Measurements from ENCODE around the gene SDK2.

DNA sequence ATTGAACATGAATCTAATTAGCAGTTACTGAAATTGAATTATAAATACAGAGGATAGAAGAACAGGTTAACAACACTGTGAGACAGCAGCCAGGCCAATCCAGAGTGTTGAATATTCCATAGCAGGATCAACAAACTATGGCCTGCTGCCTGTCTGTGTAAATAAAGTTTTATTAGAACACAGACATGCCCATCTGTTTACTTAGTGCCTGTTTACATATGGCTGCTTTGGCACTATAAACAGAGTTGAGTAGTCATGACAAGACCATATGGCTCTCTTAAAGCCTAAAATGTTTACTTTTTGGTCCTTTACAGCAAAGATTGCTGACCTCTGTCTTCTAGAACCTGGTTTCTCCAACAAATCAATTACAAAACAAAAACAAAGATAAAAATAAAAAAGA is 217.0 kb downstream of the SDK2 start:
- TF ChIP-seq, protein P1, sequence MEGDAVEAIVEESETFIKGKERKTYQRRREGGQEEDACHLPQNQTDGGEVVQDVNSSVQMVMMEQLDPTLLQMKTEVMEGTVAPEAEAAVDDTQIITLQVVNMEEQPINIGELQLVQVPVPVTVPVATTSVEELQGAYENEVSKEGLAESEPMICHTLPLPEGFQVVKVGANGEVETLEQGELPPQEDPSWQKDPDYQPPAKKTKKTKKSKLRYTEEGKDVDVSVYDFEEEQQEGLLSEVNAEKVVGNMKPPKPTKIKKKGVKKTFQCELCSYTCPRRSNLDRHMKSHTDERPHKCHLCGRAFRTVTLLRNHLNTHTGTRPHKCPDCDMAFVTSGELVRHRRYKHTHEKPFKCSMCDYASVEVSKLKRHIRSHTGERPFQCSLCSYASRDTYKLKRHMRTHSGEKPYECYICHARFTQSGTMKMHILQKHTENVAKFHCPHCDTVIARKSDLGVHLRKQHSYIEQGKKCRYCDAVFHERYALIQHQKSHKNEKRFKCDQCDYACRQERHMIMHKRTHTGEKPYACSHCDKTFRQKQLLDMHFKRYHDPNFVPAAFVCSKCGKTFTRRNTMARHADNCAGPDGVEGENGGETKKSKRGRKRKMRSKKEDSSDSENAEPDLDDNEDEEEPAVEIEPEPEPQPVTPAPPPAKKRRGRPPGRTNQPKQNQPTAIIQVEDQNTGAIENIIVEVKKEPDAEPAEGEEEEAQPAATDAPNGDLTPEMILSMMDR (IDR thresholded peaks at IDR 0.05; ENCODE audit: low read depth, low read length, poor library complexity, severe bottlenecking): no peak
- TF ChIP-seq EZH2phosphoT487 (IDR thresholded peaks at IDR 0.05; ENCODE audit: borderline replicate concordance, low read length): no peak

Measured in DOHH2 (cell line).